Activated T-helper 1 cell treated with anti-CD3 and anti-CD28 coated beads, Interleukin-12 subunit alpha, Interleukin-12 subunit beta, Interleukin-2, Interleukin-4 antibody, amounts not matched to agents 30 ng/mL and 10 ng/mL and 1 ng/mL, durations not matched to agents 14 hours and 24 hours and 36 hours (primary cell): ENCODE measurements around the gene YTHDF1. TPM values are rescaled to one million over a fixed set of nuclear protein-coding genes. Genes with fewer than 3 reads are reported as not detected.

ENCODE experiments used
- DNase-seq: peaks from one replicate; pipeline ENCODE4 v3.0.0; 2021; ENCODE audit warnings: low spot score
- H3K27ac Mint-ChIP-seq: one replicate; pipeline ENCODE4 v1.8.0; 2021; ENCODE audit warnings: mild to moderate bottlenecking, mixed read lengths
- H3K27me3 Mint-ChIP-seq: one replicate; pipeline ENCODE4 v1.8.0; 2022; ENCODE audit warnings: mild to moderate bottlenecking, moderate library complexity, mixed read lengths; ENCODE audit not compliant: insufficient read depth
- H3K36me3 Mint-ChIP-seq: one replicate; pipeline ENCODE4 v1.8.0; 2021; ENCODE audit warnings: low read depth, mixed read lengths
- H3K4me1 Mint-ChIP-seq: one replicate; pipeline ENCODE4 v1.8.0; 2021; ENCODE audit warnings: low read depth, mixed read lengths
- H3K4me3 Mint-ChIP-seq: one replicate; pipeline ENCODE4 v1.8.0; 2021; ENCODE audit warnings: mild to moderate bottlenecking, moderate library complexity, mixed read lengths
- H3K9me3 Mint-ChIP-seq: one replicate; pipeline ENCODE4 v1.8.0; 2021; ENCODE audit warnings: mixed read lengths
- intact Hi-C: fragments of 100-400 bp; cut with micrococcal nuclease; formaldehyde crosslinking; loops from one replicate; pipeline ENCODE4 v1.15.1; 2024
- total RNA-seq: library from RNA; stranded (reverse); gene quantifications from 2 replicates; pipeline ENCODE4 v1.2.3, GENCODE V29; 2022

Gene YTHDF1
- total RNA-seq, 1 donor from 2014 or later: 49.0 TPM

DNA sequence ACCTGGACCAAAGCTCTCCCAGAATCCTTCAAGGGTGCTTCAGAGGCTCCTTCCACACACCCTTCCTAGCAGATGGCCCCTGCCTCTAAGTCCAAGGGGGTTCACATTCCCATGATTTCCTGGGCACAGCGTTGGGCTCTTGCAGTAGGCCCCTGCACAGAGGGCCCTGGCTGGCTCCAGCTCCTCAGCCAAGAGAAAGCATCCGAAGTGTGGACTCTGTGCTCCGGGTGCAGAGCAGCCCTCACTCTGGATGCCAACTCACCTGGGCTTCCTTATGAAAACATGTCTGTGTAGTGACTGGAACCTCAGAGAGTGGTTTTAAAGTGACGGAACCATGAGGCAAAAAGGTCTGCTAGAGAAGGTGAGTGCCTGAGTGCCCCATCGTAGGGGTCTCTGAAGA is 11.6 kb downstream of the YTHDF1 start:
- no peak overlapping the region for H3K4me3 Mint-ChIP-seq
- intact Hi-C loops: no loop called here
- no peaks in the 10 kb centered on the region for H3K9me3 Mint-ChIP-seq
- H3K4me1 Mint-ChIP-seq: no peaks in the 10 kb centered on the region
- no peak for DNase-seq
- H3K27ac Mint-ChIP-seq: no peak overlapping the region
- H3K36me3 Mint-ChIP-seq: peaks cover 28% of the 10 kb centered on the region
- H3K27me3 Mint-ChIP-seq: no peaks in the 10 kb centered on the region

DNA sequence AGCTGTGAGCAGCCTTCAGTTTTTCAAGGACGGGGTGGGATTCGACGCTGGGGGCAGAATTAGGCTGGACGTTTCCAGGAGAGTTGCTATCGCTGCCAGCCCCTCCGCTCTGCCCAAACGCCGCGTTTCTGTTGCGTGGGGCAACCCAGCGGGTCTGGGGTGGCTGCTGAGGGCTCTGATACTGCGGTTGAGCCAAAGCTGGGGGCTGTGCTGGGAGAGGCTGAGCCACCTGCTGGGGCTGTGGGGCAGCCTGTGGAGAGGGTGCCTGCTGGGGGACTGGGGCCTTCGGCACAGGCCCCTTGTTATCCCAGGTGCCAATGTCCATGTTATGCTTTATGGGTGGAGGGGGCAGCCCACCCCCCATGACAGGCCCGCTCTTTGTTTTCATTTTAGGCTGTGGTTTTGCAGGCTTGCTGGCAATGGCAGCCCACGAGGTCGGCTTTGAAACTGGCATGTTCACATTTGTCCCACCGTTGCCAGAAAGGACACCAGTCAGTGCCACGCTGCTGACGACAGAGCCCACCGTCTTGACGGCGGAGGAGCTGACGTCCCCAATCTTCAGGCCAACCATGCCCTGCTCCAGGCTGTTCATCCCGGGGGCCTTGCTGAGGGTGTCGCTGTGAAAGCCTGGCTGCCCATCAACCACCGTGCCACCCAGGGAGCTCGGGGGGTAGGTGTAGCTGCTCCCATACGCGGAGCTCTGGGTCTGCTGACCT is 13.0 kb downstream of the YTHDF1 start:
- H3K4me1 Mint-ChIP-seq: no peaks in the 10 kb centered on the region
- H3K4me3 Mint-ChIP-seq: no peak overlapping the region
- H3K9me3 Mint-ChIP-seq: no peaks in the 10 kb centered on the region
- H3K36me3 Mint-ChIP-seq: peaks cover 24% of the 10 kb centered on the region
- no peak for DNase-seq
- intact Hi-C loops: no loop called here
- H3K27ac Mint-ChIP-seq: no peak overlapping the region
- no peaks in the 10 kb centered on the region for H3K27me3 Mint-ChIP-seq

DNA sequence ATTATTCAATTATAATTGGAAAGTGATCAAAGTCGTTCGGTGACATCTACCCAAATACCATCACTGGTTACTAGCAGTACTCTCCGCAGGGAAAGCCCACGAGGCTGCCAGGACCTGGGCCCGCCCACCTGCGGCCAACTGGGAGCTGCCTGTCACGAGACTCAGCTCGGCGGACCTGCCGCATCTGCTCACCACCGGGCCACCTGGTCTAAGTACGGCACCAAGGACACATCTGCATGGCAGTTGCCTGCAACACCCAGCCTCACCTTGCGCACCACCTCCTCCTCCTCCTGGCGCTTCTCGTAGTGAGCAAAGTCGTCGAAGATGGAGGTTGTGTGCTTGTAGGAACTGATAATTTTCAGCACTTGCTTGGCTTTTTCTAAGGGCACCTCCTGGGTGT is 13.9 kb downstream of the YTHDF1 start:
- no peak for DNase-seq
- intact Hi-C loops: no loop called here
- no peak overlapping the region for H3K27ac Mint-ChIP-seq
- H3K9me3 Mint-ChIP-seq: no peaks in the 10 kb centered on the region
- H3K36me3 Mint-ChIP-seq: peaks cover 19% of the 10 kb centered on the region
- no peak overlapping the region for H3K4me3 Mint-ChIP-seq
- peaks cover 5% of the 10 kb centered on the region for H3K4me1 Mint-ChIP-seq
- H3K27me3 Mint-ChIP-seq: no peaks in the 10 kb centered on the region

DNA sequence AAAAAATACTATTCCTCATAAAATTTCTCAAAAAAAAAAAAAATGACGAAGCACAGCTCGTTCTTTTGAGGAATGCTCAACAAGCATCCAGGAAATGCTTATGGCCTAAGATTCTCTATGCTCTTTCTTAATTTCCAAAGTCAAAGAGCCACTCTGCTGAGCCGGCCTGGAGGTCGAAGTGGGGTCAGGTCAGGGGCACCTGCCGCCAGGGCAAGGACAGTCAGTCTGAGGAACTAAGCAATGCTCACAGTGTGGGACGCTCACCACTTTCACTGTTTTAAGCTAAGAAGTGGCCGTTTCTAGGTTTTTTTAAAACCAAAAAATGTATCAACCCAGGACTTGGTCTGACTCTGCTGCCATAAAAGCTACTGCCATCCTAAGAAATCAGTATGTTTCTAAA is 17.3 kb downstream of the YTHDF1 start:
- Mint-ChIP-seq H3K36me3 (peaks cover 15% of the 10 kb centered on the region), H3K27me3 (no peaks in the 10 kb centered on the region), H3K4me1 (peaks cover 5% of the 10 kb centered on the region), H3K9me3 (no peaks in the 10 kb centered on the region), H3K27ac (no peak overlapping the region), H3K4me3 (no peak overlapping the region)
- intact Hi-C loops: no loop called here
- DNase-seq: no peak

DNA sequence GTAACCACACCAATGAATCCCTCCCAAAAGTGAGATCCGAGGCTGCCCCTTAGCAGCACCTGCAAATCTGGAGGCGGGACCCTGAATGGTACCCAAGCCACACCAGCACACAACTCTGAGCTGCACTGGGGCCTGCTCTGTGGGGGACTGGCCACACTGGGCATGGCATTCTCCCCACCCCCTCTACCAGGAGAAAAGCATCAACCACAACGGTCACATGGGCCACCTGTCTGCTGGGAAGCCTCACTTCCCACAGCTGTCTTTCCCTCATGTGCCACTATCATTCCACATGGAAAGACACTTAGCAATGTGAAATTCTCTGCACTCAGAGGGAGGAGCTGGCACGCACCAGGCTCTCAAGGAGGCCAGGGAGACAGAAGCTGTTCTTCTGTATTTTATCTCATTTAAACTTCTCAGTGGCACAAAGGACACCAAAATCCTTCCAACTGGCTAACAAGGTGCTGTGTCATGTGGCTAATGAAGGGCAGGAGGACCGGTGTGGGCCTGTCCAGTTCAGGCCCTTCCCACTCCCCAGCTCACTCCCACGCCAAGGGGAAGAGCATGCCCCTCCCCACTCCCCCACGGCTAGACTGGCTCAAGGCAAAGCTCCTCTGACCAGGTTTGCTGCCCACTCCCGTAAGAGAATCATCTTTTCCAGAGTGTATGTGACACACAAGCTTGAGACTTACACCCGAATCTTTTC is 19.0 kb downstream of the YTHDF1 start:
- peaks cover 5% of the 10 kb centered on the region for H3K4me1 Mint-ChIP-seq
- H3K9me3 Mint-ChIP-seq: no peaks in the 10 kb centered on the region
- no peak overlapping the region for H3K4me3 Mint-ChIP-seq
- DNase-seq: no peak
- intact Hi-C loops: no loop called here
- no peak overlapping the region for H3K27ac Mint-ChIP-seq
- H3K36me3 Mint-ChIP-seq: peaks cover 14% of the 10 kb centered on the region
- no peaks in the 10 kb centered on the region for H3K27me3 Mint-ChIP-seq

DNA sequence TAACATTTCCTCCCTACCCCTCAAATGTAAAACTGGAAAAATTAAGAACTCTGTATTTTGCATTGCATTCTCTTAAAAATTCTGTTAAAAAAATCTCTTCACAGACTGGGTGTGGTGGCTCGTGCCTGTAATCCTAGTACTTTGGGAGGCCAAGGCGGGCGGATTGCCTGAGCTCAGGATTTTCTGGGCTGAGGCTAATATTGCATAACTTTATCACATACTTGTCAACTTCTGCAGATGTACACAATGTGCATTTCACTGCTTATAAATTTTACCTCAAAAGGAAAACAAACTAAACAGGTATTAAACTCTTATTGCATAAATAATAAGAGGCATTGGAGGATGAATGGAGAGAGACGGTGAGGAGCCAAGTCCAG is 21.1 kb downstream of the YTHDF1 start:
- H3K4me3 Mint-ChIP-seq: no peak overlapping the region
- no peak for DNase-seq
- no peaks in the 10 kb centered on the region for H3K9me3 Mint-ChIP-seq
- H3K4me1 Mint-ChIP-seq: peaks cover 5% of the 10 kb centered on the region
- no peak overlapping the region for H3K27ac Mint-ChIP-seq
- peaks cover 9% of the 10 kb centered on the region for H3K36me3 Mint-ChIP-seq
- no peaks in the 10 kb centered on the region for H3K27me3 Mint-ChIP-seq
- intact Hi-C loops: no loop called here

DNA sequence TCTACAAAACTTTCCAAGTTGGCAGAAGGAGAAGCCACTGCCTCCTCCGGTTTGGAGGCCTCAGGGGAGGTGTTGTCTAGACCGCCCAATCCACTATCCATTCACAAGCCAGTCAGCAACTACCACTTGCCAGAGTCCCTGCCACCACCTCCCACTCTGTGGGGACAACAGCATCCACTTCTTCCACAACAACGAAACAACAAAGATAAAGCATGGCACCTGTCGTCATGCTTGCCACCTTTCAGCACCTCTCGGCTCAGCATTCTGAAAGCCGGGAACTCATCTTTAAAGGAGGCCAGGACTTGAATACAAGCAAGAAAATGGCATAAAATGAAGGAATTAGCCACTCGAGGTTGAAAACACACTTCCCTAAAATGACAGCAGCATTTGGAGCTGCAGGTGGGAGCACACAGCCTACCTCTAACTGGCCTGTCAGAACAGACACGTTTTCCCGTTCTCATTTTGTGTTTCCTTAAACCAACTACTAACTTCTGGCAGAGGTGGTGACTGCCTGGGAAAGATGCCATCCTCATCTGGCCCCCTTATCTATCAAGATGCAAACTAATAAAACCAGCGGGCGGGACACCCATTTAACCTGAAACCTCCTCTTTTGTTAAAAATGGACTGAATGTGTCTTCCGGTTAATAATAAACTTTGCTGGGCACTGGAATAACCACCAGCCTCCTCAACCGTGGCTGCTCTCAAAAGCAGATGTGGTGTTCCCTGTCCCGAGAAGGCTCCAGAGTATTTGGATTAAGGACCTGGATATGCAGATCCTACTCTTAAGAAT is 21.7 kb downstream of the YTHDF1 start:
- Mint-ChIP-seq H3K36me3 (peaks cover 9% of the 10 kb centered on the region), H3K4me3 (no peak overlapping the region), H3K27ac (no peak overlapping the region), H3K4me1 (peaks cover 5% of the 10 kb centered on the region), H3K9me3 (no peaks in the 10 kb centered on the region), H3K27me3 (no peaks in the 10 kb centered on the region)
- DNase-seq: no peak
- intact Hi-C loops: no loop called here

DNA sequence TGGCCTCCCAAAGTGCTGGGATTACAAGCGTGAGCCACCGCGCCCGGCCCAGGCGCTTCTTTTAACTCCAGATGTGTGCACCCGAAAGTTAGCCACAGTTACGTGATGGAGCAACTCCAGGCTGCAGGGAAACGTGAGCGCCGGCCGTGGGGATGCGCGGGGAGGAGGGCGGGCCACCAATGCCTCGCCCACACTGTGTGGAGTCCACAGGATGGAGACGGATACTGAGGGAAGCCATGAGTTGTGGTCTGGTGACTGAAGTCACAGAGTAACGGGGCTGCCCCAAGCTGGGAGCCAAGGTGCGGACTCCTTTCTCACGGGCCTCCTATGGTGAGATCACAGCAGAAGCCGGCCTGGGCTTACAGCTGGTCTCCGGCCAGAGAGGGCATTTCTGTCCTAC is 23.2 kb downstream of the YTHDF1 start:
- no peak overlapping the region for H3K27ac Mint-ChIP-seq
- H3K9me3 Mint-ChIP-seq: no peaks in the 10 kb centered on the region
- H3K4me3 Mint-ChIP-seq: no peak overlapping the region
- peaks cover 5% of the 10 kb centered on the region for H3K4me1 Mint-ChIP-seq
- H3K36me3 Mint-ChIP-seq: peaks cover 9% of the 10 kb centered on the region
- no peak for DNase-seq
- intact Hi-C loops: no loop called here
- H3K27me3 Mint-ChIP-seq: no peaks in the 10 kb centered on the region

DNA sequence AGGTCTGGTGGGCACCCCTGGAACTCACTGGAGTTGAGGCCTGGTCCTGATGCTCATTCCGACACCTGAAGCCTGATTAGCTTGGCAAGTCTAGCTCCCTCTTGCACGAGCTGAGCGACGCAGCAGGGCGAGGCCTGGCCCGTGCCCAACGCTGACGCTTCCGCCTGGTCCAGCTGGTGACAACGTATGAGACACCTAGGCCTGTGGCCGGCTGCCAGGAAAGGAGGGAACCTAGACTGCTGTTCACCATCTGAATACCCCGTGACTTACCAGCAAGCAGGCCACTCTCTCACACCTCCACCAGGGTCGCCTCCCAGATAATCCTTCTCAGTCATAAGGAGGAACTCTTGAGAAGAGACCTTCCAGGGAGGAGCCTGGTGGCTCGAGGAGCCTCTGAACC is 24.5 kb downstream of the YTHDF1 start:
- Mint-ChIP-seq H3K27ac (no peak overlapping the region), H3K27me3 (no peaks in the 10 kb centered on the region), H3K4me3 (no peak overlapping the region), H3K36me3 (peaks cover 6% of the 10 kb centered on the region), H3K4me1 (no peaks in the 10 kb centered on the region), H3K9me3 (no peaks in the 10 kb centered on the region)
- intact Hi-C loops: no loop called here
- DNase-seq: no peak

DNA sequence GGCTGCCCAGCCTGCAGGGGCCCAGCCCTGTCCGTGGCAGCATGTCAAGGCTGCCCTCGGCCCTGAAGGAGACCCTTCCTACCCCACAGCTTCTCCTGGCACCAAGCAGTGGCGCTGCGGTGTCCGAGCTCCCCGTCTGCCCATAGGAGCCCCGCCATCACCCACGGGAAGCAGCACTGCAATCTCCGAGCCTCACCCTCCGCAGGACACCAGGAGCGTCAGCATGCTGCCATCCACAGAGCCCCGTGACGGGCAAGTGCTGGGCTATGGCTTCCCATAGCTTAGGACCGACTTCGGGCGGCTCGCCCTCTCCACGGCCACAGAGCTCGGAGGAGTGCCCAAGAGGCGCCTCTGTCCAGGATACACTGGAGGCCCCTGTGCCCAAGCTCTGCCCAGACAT is 25.1 kb downstream of the YTHDF1 start:
- Mint-ChIP-seq H3K9me3 (no peaks in the 10 kb centered on the region), H3K27ac (no peak overlapping the region), H3K27me3 (no peaks in the 10 kb centered on the region), H3K4me3 (no peak overlapping the region), H3K4me1 (no peaks in the 10 kb centered on the region), H3K36me3 (peaks cover 4% of the 10 kb centered on the region)
- no peak for DNase-seq
- intact Hi-C loops: no loop called here

DNA sequence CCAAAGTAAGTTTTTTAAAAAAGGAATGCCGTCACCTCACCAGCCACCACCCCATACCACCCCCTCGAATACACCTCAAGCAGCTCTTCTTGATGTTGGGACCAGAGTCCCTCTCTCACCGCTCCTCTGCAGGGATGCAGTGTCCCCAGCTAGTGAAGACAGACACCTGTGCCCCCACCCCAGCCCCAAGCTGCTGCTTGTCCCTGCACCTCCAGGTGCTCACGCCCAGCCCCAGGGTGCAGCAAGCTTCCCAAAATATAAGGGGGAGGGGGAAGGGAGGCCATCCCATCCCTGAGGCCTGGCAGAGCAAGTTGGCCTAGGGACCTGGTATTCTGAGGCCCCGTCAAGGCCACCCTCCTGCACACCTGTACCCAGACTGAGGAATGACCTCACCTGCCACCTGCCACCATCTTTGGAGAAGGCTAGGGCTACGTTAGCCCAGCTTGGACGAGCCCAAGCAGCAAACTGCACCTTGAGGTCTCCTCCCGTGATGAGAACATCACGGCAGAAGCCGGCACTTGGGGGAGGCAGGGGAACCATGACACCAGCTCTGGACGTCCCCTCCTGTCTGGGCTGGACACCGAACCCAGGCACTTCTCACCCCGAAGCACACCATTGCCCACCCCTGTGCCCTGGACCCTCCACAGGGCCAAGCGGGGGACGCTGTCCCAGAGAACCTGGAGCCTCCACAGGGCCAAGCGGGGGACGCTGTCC is 25.9 kb downstream of the YTHDF1 start:
- Mint-ChIP-seq H3K27me3 (no peaks in the 10 kb centered on the region), H3K4me1 (no peaks in the 10 kb centered on the region), H3K36me3 (peaks cover 4% of the 10 kb centered on the region), H3K27ac (no peak overlapping the region), H3K9me3 (no peaks in the 10 kb centered on the region), H3K4me3 (no peak overlapping the region)
- intact Hi-C loops: no loop called here
- no peak for DNase-seq

DNA sequence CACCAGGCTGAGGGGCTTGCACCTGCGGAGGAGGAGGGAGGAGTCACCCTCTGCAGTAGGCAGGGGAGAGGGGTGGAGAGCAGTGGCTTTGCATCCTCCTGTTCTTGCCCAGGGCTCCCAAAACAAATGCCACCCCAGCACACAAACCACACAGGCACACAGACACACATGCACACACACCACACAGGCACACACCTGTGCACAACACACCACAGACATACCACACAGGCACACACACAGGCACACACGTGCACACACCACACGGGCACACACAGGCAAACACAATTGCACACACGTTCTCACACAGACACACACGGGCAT is 26.6 kb downstream of the YTHDF1 start:
- no peaks in the 10 kb centered on the region for H3K9me3 Mint-ChIP-seq
- DNase-seq: no peak
- no peaks in the 10 kb centered on the region for H3K4me1 Mint-ChIP-seq
- intact Hi-C loops: no loop called here
- H3K27me3 Mint-ChIP-seq: no peaks in the 10 kb centered on the region
- no peak overlapping the region for H3K4me3 Mint-ChIP-seq
- no peaks in the 10 kb centered on the region for H3K36me3 Mint-ChIP-seq
- H3K27ac Mint-ChIP-seq: no peak overlapping the region
